HG03064 (cell line): ENCODE measurements around the gene CCDC97.

ENCODE experiments used
- ATAC-seq: cut with Tn5 transposase; IDR thresholded peaks from one replicate; pipeline ENCODE4 v1.9.1; 2021; ENCODE audit warnings: low read depth; ENCODE audit not compliant: unreplicated experiment

The CCDC97 gene

GRCh38 chr19:41297628-41298347 lies 12.2 kb upstream of the CCDC97 start:
- peak; percentile 73 for ATAC-seq

- no peak for ATAC-seq
Measured at GRCh38 chr19:41298348-41298964, 11.5 kb upstream of the CCDC97 start.

GRCh38 chr19:41299046-41299754 lies 10.8 kb upstream of the CCDC97 start:
- ATAC-seq = no peak

GRCh38 chr19:41299755-41300089 lies 10.2 kb upstream of the CCDC97 start:
- no peak for ATAC-seq

GRCh38 chr19:41300555-41300954 lies 9.4 kb upstream of the CCDC97 start:
- ATAC-seq = no peak

- no peak for ATAC-seq
Measured at GRCh38 chr19:41302624-41303351, 7.2 kb upstream of the CCDC97 start.

- no peak for ATAC-seq
Measured at GRCh38 chr19:41303954-41304353, 6.0 kb upstream of the CCDC97 start.

GRCh38 chr19:41304706-41305483 lies 5.1 kb upstream of the CCDC97 start:
- no peak for ATAC-seq

GRCh38 chr19:41305927-41306793 lies 3.8 kb upstream of the CCDC97 start:
- ATAC-seq = no peak

GRCh38 chr19:41307090-41307875 lies 2.7 kb upstream of the CCDC97 start:
- no peak for ATAC-seq

- ATAC-seq = no peak
Measured at GRCh38 chr19:41307954-41308449, 2.0 kb upstream of the CCDC97 start.

GRCh38 chr19:41308450-41309179 lies 1.4 kb upstream of the CCDC97 start:
- ATAC-seq = no peak

- no peak for ATAC-seq
Measured at GRCh38 chr19:41309180-41310032, 566 bp upstream of the CCDC97 start.

- ATAC-seq = no peak
Measured at GRCh38 chr19:41311072-41311471, 1.1 kb downstream of the CCDC97 start.

GRCh38 chr19:41311613-41312012 lies 1.6 kb downstream of the CCDC97 start:
- ATAC-seq = no peak

- ATAC-seq = no peak
Measured at GRCh38 chr19:41316306-41316920, 6.4 kb downstream of the CCDC97 start.
